ENCODE data around the gene FGD3.

FGD3 gene

GRCh38 chr9:93033531-93033930, 86.2 kb downstream of the FGD3 start:
- DNase-seq = no peak

GRCh38 chr9:93035106-93035660, 87.9 kb downstream of the FGD3 start:
- DNase-seq = no peak

GRCh38 chr9:93035821-93036351, 88.6 kb downstream of the FGD3 start:
- DNase-seq = no peak

GRCh38 chr9:93036887-93037475, 89.7 kb downstream of the FGD3 start:
- no peak for DNase-seq

- peak; percentile 17 for DNase-seq
Observed at GRCh38 chr9:93037476-93037971, 90.2 kb downstream of the FGD3 start.

- DNase-seq = no peak
Observed at GRCh38 chr9:93038918-93039317, 91.6 kb downstream of the FGD3 start.

GRCh38 chr9:93039456-93039855, 92.1 kb downstream of the FGD3 start:
- DNase-seq = no peak

GRCh38 chr9:93039976-93040375, 92.7 kb downstream of the FGD3 start:
- no peak for DNase-seq

- no peak for DNase-seq
Observed at GRCh38 chr9:93040409-93040808, 93.1 kb downstream of the FGD3 start.

GRCh38 chr9:93041108-93041802, 93.9 kb downstream of the FGD3 start:
- DNase-seq = no peak

- no peak for DNase-seq
Observed at GRCh38 chr9:93043122-93043521, 95.8 kb downstream of the FGD3 start.

GRCh38 chr9:93045521-93045920, 98.2 kb downstream of the FGD3 start:
- DNase-seq = no peak

GRCh38 chr9:93048566-93049448, 101.5 kb downstream of the FGD3 start:
- DNase-seq = no peak

- no peak for DNase-seq
Observed at GRCh38 chr9:93049491-93049890, 102.2 kb downstream of the FGD3 start.

GRCh38 chr9:93050231-93050630, 102.9 kb downstream of the FGD3 start:
- no peak for DNase-seq

GRCh38 chr9:93051680-93052089, 104.4 kb downstream of the FGD3 start:
- no peak for DNase-seq

GRCh38 chr9:93052791-93053540, 105.6 kb downstream of the FGD3 start:
- DNase-seq = no peak

GRCh38 chr9:93053781-93054331, 106.5 kb downstream of the FGD3 start:
- DNase-seq = no peak

- no peak for DNase-seq
Observed at GRCh38 chr9:93054758-93055704, 107.7 kb downstream of the FGD3 start.

- no peak for DNase-seq
Observed at GRCh38 chr9:93057042-93057702, 109.8 kb downstream of the FGD3 start.

Measured in midbrain (tissue), 1 donor.